Skeletal muscle cell (primary cell): ENCODE data around the gene VCAN.

Experiments used
- DNase-seq: peaks from one replicate; pipeline ENCODE4 v3.0.0-alpha.2; 2010; ENCODE audit warnings: low read depth
- H3K4me3 ChIP-seq: 2 replicates; pipeline ENCODE4 v1.5.1; 2011; ENCODE audit warnings: low read depth, mild to moderate bottlenecking, control low read depth, low read length, moderate library complexity

The VCAN gene

GRCh38 chr5:83554686-83555085 lies 83.1 kb downstream of the VCAN start:
- H3K4me3 ChIP-seq: no peak overlapping the region

GRCh38 chr5:83555263-83555662 lies 83.7 kb downstream of the VCAN start:
- no peak for DNase-seq
- no peak overlapping the region for H3K4me3 ChIP-seq

More at GRCh38 chr5:83554686-83555085, 83.1 kb downstream of the VCAN start:
- no peak for DNase-seq

- H3K4me3 ChIP-seq: no peak overlapping the region
- no peak for DNase-seq
Observed at GRCh38 chr5:83556190-83556589, 84.6 kb downstream of the VCAN start.

DNA sequence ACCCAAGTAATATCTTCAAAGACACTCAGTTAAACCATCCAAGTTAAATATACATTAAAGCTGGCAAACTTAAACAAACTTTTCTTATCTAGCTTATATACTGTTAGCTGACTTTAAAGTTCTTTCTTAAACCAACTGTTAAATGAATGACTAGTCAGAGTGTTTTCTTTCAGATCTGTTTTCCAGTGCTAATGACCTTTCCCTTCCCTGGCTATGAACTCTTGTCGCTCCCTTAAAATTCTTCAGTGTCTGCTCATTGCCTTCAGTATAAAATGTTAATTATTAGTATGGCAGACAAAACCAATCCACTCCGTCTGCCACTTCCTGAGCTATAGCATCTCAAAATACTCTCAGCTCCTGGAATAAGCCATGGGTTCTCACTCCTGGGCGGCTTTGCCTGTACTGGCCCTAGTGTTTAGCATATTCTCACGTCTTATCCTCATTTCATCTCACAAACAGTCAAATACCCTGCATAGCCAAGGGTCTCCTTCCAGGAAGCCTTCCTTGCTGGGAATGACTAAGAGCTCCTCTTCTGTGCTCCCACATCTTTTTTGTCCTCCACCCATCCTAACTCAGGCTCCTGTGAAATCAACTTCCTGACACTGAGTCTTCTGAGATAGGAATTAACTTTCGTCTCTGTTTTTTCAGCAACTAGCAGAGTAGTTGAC lies 87.7 kb downstream of the VCAN start:
- no peak overlapping the region for H3K4me3 ChIP-seq

DNA sequence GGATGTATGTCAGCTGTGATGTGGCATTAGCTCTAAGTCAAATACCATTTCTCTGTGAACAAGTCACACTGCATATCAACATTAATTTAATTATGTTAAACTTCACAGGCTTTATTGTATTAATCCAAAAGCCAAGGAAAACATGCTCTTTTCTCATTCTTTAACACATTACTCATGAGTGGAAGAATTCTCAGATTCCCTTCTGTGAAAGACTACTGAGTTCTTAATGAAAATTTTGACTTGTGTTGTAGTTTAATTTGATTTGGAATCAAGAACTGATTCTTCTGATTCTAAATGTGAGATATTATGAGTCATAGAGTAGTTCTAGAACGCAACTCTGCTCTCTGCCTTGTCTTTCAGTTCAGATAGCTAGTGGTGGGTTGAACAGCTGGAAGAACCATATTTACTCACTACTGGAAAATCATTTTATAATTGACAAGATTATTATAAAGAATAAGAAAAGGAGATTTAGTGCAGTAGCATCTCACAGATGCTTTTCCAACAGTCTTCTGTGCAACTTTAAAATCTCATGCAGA lies 90.6 kb downstream of the VCAN start:
- no peak overlapping the region for H3K4me3 ChIP-seq
- no peak for DNase-seq

More for the DNA sequence above, 87.7 kb downstream of the VCAN start:
- DNase-seq: no peak

DNA sequence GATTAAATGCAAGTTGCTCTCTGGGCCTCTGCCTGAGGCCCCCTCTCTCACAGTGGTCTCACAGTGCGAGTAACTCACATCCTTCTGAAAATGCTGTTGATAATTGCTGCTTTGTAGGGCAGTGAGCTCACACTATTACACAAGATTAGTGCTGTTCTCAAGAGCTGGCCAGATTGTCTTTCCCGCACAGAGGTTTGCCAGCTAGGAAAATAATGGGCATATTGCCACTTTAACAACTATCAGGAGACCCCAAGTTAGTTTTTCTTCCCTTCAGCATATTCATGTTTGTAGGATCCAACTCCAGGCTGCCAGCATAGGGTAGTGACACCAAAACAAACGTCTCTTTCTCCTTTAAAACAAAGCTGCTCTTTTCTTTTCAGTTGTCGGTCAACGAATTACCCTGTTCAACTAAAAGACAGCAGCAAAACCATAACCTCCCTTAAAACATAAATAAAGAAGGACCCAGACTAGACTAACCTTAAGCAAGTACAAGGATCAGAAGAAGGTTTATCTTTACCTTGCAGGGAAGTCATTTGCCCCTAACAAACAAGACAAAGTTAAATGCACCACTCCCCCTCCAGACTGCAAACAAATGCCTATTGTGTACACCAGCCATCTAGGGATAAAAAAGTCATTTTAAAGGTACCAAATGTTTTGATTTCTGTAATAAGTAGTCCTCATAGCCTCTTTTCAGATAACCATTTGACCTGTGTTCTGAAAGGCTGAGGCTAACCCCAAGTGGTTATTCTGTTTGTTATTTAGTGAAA lies 91.4 kb downstream of the VCAN start:
- no peak overlapping the region for H3K4me3 ChIP-seq
- DNase-seq: peak; percentile 69

DNA sequence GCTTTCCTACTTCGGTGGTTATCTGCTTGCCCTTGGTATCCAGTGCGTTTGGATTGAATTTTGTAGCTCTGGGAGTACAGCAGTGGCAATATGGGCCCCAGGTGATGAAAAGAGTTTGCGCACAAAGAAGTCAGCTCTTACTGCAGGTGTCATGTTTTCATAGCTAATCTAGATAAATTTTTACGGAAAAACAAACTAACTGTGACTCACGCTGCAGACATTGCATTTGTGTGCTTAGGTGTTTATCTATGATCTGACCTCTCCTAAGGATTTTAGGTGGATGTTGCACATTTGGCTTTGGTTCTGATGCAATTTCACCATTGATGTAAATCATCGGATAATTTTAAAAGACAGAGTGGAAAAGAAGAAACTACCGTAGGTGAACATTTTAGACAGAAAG lies 92.1 kb downstream of the VCAN start:
- no peak overlapping the region for H3K4me3 ChIP-seq
- no peak for DNase-seq

GRCh38 chr5:83564069-83564749 lies 92.7 kb downstream of the VCAN start:
- H3K4me3 ChIP-seq: no peak overlapping the region
- DNase-seq: no peak

- no peak overlapping the region for H3K4me3 ChIP-seq
- DNase-seq: no peak
Observed at GRCh38 chr5:83567741-83568140, 96.2 kb downstream of the VCAN start.

DNA sequence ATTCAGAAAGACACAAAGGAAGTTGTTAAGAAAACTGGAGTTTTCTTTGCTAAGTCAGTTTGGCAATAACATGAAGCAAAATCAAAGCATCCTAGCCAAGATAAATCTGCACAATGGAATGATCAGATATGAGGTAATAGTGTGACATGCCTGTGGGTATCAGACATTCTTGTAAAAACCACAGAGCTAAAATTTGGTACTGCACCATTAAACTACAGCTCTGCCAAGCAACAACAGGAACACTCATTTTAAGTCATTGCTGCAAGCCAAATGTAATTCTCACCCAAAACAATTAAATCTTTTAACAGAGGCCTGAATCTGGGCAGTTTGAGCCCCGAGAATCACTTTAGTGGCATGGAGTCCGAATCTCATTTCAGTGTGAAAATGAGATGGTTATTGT lies 96.6 kb downstream of the VCAN start:
- peak; percentile 87 for DNase-seq
- no peak overlapping the region for H3K4me3 ChIP-seq

- no peak for DNase-seq
- H3K4me3 ChIP-seq: no peak overlapping the region
Observed at GRCh38 chr5:83570916-83571315, 99.4 kb downstream of the VCAN start.

DNA sequence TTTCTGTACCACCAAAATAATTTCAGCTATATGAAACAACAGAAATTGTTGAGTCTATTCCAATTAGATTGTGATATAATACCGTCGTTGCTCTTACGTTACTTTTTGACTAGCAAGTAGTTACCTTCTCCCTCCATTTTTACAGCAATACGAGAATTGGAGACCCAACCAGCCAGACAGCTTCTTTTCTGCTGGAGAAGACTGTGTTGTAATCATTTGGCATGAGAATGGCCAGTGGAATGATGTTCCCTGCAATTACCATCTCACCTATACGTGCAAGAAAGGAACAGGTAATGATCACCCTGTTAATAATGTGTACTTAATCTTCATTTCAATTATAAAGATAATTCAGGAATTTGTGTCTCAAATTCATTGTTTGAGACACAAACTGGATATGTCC lies 100.7 kb downstream of the VCAN start:
- H3K4me3 ChIP-seq: no peak overlapping the region
- DNase-seq: no peak

DNA sequence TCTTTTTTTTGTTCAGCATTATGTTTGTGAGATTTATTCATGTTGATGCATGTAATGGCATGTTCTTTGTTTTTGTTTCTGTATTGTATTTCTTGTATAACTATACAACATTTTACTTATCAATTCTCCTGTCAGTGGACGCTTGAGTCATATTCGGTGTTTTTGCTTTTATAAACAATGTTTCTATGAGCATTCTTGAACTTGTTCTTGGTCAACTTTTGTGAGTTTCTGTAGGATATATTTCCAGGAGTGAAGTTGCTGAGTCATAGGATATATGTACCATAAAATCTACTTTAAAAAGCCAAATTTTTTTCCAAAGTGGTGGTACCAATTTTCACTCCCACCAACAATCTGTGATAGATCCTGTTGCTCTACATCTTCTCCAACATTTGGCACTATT lies 104.8 kb downstream of the VCAN start:
- no peak for DNase-seq
- no peak overlapping the region for H3K4me3 ChIP-seq

DNA sequence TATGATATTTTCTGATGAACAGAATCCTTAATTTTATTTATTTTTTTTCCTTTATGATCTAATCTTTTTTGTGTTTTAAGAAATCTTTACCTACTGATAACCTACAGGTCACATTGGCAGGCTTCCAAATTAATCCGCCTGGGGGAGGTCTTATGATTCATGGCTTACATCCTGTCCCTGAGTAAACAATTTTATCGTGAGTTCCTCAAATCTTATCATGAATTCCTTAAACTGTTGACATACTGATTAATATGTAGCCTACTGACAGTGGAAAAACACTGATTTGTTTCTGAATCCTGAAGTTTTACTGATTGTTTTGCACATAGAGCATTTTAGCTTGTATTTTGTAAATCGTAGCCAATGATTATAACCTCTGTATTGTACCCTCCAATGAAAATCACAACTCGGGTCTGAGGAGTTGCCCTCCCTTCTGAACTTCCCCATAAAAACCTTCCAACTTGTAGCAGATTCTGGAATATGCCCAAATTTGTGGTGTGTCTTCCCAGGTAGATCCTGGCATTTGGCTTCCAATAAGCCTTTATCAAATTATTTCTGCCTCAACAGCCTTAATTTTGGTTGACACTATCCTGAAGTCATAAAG lies 105.6 kb downstream of the VCAN start:
- no peak overlapping the region for H3K4me3 ChIP-seq
- DNase-seq: no peak

DNA sequence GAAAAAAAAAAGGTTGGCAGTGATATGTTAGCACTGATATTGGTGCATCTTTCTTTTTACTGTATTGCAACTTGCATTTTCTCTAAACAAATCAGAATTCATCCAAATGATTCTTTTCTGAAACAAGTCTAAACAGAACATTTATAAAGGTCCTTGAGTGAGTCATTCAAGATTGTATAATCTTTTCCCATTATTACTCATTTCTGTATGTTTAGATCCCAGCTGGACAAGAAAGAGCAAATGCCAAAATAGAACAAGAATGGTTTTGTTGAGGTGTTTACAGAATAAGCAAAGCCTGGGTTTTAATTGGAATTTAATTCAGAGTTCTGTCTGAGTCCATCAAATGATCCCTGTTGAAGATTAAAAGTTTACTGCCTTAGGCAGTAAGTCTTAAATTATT lies 112.3 kb downstream of the VCAN start:
- H3K4me3 ChIP-seq: no peak overlapping the region
- DNase-seq: no peak

GRCh38 chr5:83586874-83587776 lies 115.6 kb downstream of the VCAN start:
- no peak overlapping the region for H3K4me3 ChIP-seq

DNA sequence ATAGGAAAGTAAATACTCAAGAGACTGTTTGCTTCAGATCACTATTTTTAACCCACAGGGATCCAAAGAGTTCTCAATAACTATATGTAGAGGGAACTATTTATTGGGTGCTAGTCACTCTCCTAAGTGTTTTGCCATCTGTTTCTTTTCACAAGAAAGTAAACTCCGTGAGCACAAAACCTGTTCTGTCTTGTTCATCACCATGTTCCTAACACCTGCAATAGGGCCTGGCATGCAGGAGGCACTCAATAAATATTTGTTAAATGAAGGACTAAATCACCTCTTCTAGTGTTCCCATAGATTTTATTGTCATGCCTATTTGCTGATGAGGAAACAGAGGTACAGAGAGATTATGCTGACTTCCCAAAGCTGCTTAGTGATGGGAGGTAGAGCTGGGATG lies 118.2 kb downstream of the VCAN start:
- DNase-seq: no peak
- no peak overlapping the region for H3K4me3 ChIP-seq

More at GRCh38 chr5:83586874-83587776, 115.6 kb downstream of the VCAN start:
- DNase-seq: peak; percentile 57

DNA sequence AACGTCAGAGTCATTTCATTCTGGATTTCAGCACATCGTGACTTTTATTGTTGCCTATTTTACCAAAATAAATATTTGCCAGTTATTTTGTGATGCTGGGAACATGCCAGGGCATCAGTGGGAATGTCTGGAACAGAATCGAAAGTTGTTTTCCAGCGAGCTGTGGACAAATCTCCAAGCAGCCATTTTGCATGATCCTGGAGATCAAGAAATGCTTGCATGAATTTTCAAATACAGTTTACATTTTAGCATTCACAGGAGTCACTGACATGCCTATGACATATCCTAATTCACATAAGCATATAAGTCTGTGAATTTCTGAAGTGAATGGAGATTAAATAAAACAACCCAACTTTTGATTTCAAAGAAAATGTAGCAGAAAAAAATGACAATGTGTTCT lies 119.4 kb downstream of the VCAN start:
- no peak overlapping the region for H3K4me3 ChIP-seq
- DNase-seq: no peak

GRCh38 chr5:83595217-83595616 lies 123.7 kb downstream of the VCAN start:
- H3K4me3 ChIP-seq: no peak overlapping the region
- DNase-seq: no peak
